HFFc6 (cell line): Measurements from ENCODE around the gene KRTAP2-4. TPM values are rescaled to one million over a fixed set of nuclear protein-coding genes. Genes with fewer than 3 reads are reported as not detected.
"Not testable (repeated sequence)": the region's sequence is repeated elsewhere in the genome, so short reads cannot be mapped to it uniquely, and the experiment has no call there.

Source experiments
- DNase-seq: peaks from one replicate; pipeline ENCODE4 v3.0.0-alpha.2; 2018
- H3K27ac Mint-ChIP-seq: 2 replicates; pipeline ENCODE4 v1.8.0; 2020; ENCODE audit warnings: mild to moderate bottlenecking, mixed read lengths
- H3K27me3 Mint-ChIP-seq: 2 replicates; pipeline ENCODE4 v1.8.0; 2021; ENCODE audit warnings: mild to moderate bottlenecking, moderate library complexity, mixed read lengths; ENCODE audit not compliant: insufficient read depth
- H3K36me3 Mint-ChIP-seq: 2 replicates; pipeline ENCODE4 v1.8.0; 2021; ENCODE audit warnings: low read depth, mixed read lengths
- H3K4me1 Mint-ChIP-seq: 2 replicates; pipeline ENCODE4 v1.8.0; 2020; ENCODE audit warnings: low read depth, mixed read lengths
- H3K4me3 Mint-ChIP-seq: 2 replicates; pipeline ENCODE4 v1.8.0; 2020; ENCODE audit warnings: mild to moderate bottlenecking, moderate library complexity, mixed read lengths
- H3K9me3 Mint-ChIP-seq: 2 replicates; pipeline ENCODE4 v1.8.0; 2020; ENCODE audit warnings: mild to moderate bottlenecking, mixed read lengths
- total RNA-seq, 6 experiments: library from RNA; stranded (reverse); fragmentation: NEBNext Ultra II Directional; extraction: Animal tissue kit (Norgen Biotek cat#: 25700); gene quantifications; 2 replicates in 1 of 6; 3 replicates in 5 of 6; pipeline ENCODE4 v1.2.3, GENCODE V29; 2021
- TF ChIP-seq, protein P1 (sequence below): fragments of 200-600 bp; sonication (generic); IDR thresholded peaks from 2 replicates; pipeline ENCODE4 v1.5.0; 2021; ENCODE audit warnings: antibody characterized with exemption, mild to moderate bottlenecking

KRTAP2-4 gene
- total RNA-seq, 6 experiments from 2014 or later, result not detected

DNA sequence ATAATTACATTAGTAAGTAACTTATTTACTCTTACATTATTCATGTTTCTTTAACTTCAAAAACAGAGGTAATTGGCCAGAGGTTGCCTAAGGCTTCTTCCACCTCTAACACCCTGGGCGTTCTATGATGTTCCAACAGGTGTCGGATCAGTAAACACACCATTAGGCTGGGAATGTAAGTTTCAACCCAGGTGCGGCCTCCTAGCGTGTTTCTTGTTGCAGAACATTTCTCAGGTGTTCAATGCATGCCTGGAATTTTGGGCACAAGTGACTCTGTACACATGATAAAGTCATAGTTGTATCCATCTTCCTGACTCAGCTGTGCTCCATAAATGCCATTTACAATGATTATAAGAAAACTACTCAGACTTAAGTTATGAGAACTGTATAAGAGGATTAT lies 11.7 kb downstream of the KRTAP2-4 start:
- Mint-ChIP-seq H3K36me3 (peaks cover 24% of the 10 kb centered on the region), H3K4me3 (no peak overlapping the region), H3K4me1 (peaks cover 80% of the 10 kb centered on the region), H3K27me3 (peaks cover 1% of the 10 kb centered on the region; the same call in 1 of the 2 replicates), H3K27ac (peak overlapping the region; percentile 68; the same call in 1 of the 2 replicates), H3K9me3 (peaks cover 6% of the 10 kb centered on the region; the same call in 1 of the 2 replicates)
- TF ChIP-seq, protein P1, sequence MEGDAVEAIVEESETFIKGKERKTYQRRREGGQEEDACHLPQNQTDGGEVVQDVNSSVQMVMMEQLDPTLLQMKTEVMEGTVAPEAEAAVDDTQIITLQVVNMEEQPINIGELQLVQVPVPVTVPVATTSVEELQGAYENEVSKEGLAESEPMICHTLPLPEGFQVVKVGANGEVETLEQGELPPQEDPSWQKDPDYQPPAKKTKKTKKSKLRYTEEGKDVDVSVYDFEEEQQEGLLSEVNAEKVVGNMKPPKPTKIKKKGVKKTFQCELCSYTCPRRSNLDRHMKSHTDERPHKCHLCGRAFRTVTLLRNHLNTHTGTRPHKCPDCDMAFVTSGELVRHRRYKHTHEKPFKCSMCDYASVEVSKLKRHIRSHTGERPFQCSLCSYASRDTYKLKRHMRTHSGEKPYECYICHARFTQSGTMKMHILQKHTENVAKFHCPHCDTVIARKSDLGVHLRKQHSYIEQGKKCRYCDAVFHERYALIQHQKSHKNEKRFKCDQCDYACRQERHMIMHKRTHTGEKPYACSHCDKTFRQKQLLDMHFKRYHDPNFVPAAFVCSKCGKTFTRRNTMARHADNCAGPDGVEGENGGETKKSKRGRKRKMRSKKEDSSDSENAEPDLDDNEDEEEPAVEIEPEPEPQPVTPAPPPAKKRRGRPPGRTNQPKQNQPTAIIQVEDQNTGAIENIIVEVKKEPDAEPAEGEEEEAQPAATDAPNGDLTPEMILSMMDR, result no peak
- no peak for DNase-seq

DNA sequence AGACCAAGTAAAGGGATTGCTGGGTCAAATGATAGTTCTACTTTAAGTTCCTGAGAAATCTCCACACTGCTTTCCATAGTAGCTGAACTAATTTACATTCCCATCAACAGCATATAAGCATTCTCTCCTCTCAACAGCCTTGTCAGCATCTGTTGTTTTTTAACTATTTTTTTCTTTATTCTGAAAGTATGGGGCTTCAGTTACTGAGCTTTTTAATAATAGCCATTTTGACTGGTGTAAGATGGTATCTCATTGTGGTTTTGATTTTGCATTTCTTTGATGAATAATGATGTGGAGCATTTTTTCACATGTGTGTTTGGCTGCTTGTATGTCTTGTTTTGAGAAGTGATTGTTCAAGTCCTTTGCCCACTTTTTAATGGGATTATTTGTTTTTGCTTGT lies 13.1 kb downstream of the KRTAP2-4 start:
- Mint-ChIP-seq H3K36me3 (peaks cover 23% of the 10 kb centered on the region), H3K27me3 (peaks cover 1% of the 10 kb centered on the region), H3K9me3 (peaks cover 6% of the 10 kb centered on the region; the same call in 1 of the 2 replicates), H3K27ac (peak overlapping the region; percentile 68), H3K4me1 (peaks cover 83% of the 10 kb centered on the region), H3K4me3 (no peak overlapping the region)
- TF ChIP-seq, protein P1, result no peak
- DNase-seq, result peak; percentile 79

DNA sequence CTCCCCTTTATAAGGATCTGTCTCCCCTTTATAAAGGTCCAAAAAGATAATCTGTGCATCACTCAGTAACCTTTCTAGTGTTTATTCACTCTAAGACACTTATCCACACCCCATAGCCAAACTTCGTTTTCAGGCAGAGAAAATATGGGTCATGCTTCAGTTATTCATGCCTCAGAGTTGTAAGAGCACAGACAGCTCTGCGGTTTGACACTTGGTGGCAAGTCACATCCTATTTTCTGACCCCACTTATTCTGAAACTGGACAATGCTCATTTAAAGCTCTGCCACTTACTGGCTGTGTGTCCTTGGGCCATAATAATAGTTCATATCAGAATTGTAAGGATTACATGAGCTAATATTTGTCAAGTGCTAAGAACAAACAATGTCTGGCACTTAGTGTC lies 16.6 kb downstream of the KRTAP2-4 start:
- peaks cover 19% of the 10 kb centered on the region for H3K36me3 Mint-ChIP-seq
- H3K4me1 Mint-ChIP-seq, result peaks cover 70% of the 10 kb centered on the region
- DNase-seq, result peak; percentile 93
- peaks cover 9% of the 10 kb centered on the region for H3K9me3 Mint-ChIP-seq
- peak overlapping the region; percentile 93 for H3K27ac Mint-ChIP-seq
- peak overlapping the region; percentile 69 for H3K4me3 Mint-ChIP-seq
- peaks cover 1% of the 10 kb centered on the region for H3K27me3 Mint-ChIP-seq
- TF ChIP-seq, protein P1, result no peak

DNA sequence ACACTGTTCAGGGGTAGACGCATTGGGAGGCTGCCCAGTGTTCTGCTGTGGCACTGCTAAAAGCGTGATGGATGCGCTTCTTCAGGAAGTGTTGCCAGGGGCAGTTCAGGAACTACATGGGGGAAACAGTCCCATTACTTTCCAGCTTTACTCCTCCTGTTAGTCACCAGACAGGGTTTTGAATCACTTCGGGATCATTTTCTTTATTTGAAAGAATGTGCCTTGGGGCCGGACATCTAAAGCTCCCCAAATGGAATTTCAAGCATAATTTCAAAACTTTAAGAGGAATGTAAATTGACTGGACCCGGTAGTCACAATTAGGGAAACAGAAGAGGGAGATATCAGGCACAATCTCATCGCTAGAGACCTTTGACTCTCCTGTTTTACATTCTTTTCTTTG lies 17.2 kb downstream of the KRTAP2-4 start:
- Mint-ChIP-seq H3K36me3 (peaks cover 21% of the 10 kb centered on the region), H3K4me1 (peaks cover 70% of the 10 kb centered on the region), H3K9me3 (peaks cover 10% of the 10 kb centered on the region), H3K4me3 (peak overlapping the region; percentile 69), H3K27ac (peak overlapping the region; percentile 93), H3K27me3 (peaks cover 1% of the 10 kb centered on the region)
- TF ChIP-seq, protein P1, result no peak
- DNase-seq, result peak; percentile 91

DNA sequence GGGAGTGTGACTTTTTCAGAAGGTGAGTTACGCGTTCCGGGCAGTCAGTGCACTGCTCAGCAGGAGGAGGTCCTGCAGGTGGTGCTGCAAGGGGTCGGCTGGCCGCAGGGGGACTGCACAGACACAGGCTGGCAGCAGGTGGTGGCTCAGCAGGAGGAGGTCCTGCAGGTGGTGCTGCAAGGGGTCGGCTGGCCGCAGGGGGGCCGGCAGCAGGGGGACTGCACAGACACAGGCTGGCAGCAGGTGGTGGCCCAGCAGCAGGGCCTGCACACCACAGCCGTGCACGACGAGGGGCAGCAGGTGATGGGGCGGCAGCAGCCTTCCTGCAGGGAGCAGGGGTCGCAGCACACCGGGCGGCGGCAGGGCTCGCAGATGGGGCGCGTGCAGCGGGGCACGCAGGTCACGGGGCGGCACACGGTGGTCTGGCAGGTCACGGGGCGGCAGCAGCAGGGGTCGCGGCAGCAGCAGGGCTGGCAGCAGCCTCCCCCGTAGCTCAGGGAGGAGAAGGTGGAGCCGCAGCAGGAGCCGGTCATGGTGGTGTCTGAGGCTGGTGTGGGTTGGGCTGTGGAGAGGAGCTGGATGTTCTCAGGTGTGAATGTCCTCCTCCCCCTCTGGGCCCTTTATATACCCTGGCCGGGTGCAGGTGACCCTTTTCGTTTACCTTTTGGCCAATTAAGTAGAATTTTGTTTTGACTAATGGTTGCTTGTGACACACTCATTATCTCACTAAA lies 18.8 kb downstream of the KRTAP2-4 start, which contains the start of gene KRTAP2-1:
Gene KRTAP2-1, minus strand, starts transcription at position 582 of the 731 bp plus-strand sequence. Its CDS starts 49 bp downstream, at position 533.
- DNase-seq, H3K27me3 Mint-ChIP-seq, H3K4me3 Mint-ChIP-seq: not testable (repeated sequence)
- peak within 1 kb of the TSS; percentile 93 for H3K27ac Mint-ChIP-seq
- peaks cover 64% of the 10 kb centered on the region for H3K4me1 Mint-ChIP-seq
- H3K9me3 Mint-ChIP-seq, result peaks cover 14% of the 10 kb centered on the region
- peaks cover 24% of the 10 kb centered on the region for H3K36me3 Mint-ChIP-seq

DNA sequence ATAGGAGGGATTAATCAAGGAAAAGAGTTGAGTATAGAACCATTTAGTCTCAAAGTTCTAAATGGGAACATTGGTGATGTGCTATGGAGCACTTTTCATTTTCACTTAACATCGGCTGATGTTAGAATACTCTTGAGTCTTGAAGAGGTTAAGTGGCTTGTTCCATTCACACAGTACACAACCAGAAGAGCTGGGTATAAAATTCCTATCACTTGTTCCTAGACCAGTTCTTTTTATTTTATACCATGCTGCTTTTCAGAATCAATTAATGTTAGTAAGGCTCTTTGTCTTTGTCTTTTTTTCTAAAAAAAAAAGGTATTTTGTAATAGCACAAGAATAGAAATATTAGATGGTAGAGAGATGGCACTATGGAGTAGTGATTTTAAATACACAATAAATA lies 22.7 kb downstream of the KRTAP2-4 start:
- no peak for DNase-seq
- Mint-ChIP-seq H3K4me1 (peaks cover 55% of the 10 kb centered on the region), H3K27ac (no peak overlapping the region), H3K27me3 (no peaks in the 10 kb centered on the region; the same call in 1 of the 2 replicates), H3K9me3 (peaks cover 14% of the 10 kb centered on the region), H3K36me3 (peaks cover 24% of the 10 kb centered on the region), H3K4me3 (no peak overlapping the region)
- TF ChIP-seq, protein P1, result no peak

DNA sequence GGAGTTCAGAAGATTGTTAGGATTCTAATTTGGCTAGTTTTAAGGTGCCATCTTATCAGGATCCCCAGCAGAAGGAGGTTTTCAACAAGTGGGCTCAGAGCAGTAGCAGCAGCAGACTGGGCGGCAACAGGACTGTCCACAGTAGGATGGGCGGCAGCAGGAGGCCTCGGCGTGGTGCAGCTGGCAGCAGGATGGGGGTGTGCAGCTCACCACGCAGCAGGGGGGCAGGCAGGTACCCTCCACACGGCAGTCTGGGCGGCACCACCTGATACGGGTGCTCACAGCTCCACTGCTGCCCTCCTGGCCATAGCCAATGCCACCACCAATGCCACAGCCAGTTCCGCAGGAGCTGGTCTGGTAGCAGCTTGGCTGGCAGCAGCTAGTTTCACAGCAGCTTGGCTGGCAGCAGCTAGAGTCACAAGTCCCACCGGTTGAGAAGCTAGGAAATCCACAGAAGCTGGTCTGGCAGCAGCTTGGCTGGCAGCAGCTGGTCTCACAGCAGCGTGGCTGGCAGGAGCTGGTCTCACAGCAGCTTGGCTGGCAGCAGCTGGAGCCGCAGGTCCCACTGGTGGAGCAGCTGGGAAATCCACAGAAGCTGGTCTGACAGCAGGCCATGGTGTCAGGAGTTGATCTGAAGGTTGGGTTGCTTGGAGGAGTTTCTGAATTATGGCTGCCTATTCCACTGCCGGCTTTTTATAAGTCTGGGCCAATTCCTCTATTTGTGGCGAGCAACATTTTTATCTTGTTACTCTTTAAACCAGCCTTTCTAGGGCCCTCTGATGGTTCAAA lies 24.7 kb downstream of the KRTAP2-4 start, which contains the start of gene KRTAP1-1:
Gene KRTAP1-1, minus strand, starts transcription at position 668 of the 789 bp plus-strand sequence. Its CDS starts 53 bp downstream, at position 615.
- not testable (repeated sequence) for H3K27ac Mint-ChIP-seq, H3K4me3 Mint-ChIP-seq, H3K27me3 Mint-ChIP-seq, DNase-seq
- Mint-ChIP-seq H3K9me3 (peaks cover 14% of the 10 kb centered on the region), H3K36me3 (peaks cover 24% of the 10 kb centered on the region), H3K4me1 (peaks cover 56% of the 10 kb centered on the region)
